ENCODE data around the gene MPPED2. TPM values are rescaled to one million over a fixed set of nuclear protein-coding genes. Genes with fewer than 3 reads are reported as not detected.

Gene MPPED2
- total RNA-seq, 1 experiment from 2014 or later = 4.7 TPM

DNA sequence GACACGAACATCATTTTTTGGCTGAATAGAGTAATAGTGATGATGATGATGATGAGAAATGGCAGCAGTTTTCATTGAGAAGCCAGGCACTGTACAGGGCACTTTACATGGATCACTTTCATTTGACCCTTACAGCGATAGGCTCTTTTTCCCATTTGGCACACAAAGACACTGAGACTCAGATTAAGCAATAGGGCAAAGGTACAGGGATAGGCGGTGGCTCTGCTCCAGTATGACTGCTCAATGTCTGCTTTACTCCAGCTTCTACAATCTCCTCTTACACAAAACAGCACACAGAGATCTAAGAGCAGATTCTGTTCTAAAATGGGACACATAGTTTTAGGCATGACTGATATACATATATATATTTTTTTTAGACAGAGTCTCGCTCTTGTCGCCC is 40.6 kb downstream of the MPPED2 start:
- Mint-ChIP-seq H3K4me3 (0 out of 5 replicates have a peak overlapping the region, but pooled peaks of 1 of the 2 experiments have one; percentile 13), H3K9me3 (no peaks in the 10 kb centered on the region), H3K36me3 (ENCODE audit: insufficient read depth in 1 of 3, low read depth in 3 of 3) (peaks cover 0 to 3% (median 0%) of the 10 kb centered on the region in 3 experiments; a peak in 1 of 7 replicates), H3K27me3 (ENCODE audit: low read depth) (peaks cover 60% of the 10 kb centered on the region), H3K4me1 (peaks cover 52 to 59% of the 10 kb centered on the region in 2 experiments), H3K27ac (no peak overlapping the region)
- no peaks in the 10 kb centered on the region for H4K20me1 ChIP-seq (ENCODE audit: control insufficient read depth, insufficient read depth, insufficient read length)
- no peaks in the 10 kb centered on the region for H3K79me2 ChIP-seq (ENCODE audit: insufficient read depth, low read length)
- H3K14ac ChIP-seq (ENCODE audit: insufficient read depth, low read length) = no peak overlapping the region
- H2AFZ ChIP-seq (ENCODE audit: low read length) = no peak overlapping the region
- WGBS (ENCODE audit: extremely low coverage, insufficient read length, low lambda C conversion rate) = no CpG with 5 or more reads among the region's 5 CpGs
- H3K4me2 ChIP-seq (ENCODE audit: insufficient read depth, insufficient read length, low read length) = no peak overlapping the region
- H4K91ac ChIP-seq (ENCODE audit: insufficient read length, low read depth, low read length) = no peak overlapping the region
- H2BK15ac ChIP-seq (ENCODE audit: low read depth, low read length) = 0 out of 2 replicates have a peak overlapping the region, but pooled peaks have one; percentile 49
- TF ChIP-seq, protein P1, sequence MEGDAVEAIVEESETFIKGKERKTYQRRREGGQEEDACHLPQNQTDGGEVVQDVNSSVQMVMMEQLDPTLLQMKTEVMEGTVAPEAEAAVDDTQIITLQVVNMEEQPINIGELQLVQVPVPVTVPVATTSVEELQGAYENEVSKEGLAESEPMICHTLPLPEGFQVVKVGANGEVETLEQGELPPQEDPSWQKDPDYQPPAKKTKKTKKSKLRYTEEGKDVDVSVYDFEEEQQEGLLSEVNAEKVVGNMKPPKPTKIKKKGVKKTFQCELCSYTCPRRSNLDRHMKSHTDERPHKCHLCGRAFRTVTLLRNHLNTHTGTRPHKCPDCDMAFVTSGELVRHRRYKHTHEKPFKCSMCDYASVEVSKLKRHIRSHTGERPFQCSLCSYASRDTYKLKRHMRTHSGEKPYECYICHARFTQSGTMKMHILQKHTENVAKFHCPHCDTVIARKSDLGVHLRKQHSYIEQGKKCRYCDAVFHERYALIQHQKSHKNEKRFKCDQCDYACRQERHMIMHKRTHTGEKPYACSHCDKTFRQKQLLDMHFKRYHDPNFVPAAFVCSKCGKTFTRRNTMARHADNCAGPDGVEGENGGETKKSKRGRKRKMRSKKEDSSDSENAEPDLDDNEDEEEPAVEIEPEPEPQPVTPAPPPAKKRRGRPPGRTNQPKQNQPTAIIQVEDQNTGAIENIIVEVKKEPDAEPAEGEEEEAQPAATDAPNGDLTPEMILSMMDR (conservative IDR thresholded peaks at IDR 0.05) = no peak
- no peak overlapping the region for H4K5ac ChIP-seq (ENCODE audit: insufficient read length, low read depth, low read length)
- no peaks in the 10 kb centered on the region for H3K9me3 ChIP-seq (ENCODE audit: control insufficient read depth, low read depth, low read length)
- no peak overlapping the region for H2BK120ac ChIP-seq (ENCODE audit: low read depth, low read length, poor library complexity, severe bottlenecking)
- no peak overlapping the region for H2BK20ac ChIP-seq (ENCODE audit: low read depth, low read length, poor library complexity, severe bottlenecking)
- no peak overlapping the region for H3K9ac ChIP-seq (ENCODE audit: extremely low read depth, insufficient read length, low read length)
- H3K56ac ChIP-seq (ENCODE audit: insufficient read length, low read depth, low read length) = no peak overlapping the region
- no peak overlapping the region for H4K8ac ChIP-seq (replicated peaks; ENCODE audit: insufficient read length, low read depth, low read length)
- peaks cover 28% of the 10 kb centered on the region for H3K4me1 ChIP-seq (ENCODE audit: insufficient read depth, low read length)
- no peak overlapping the region for H3K23ac ChIP-seq (ENCODE audit: insufficient read length, low read depth, low read length)
- no peaks in the 10 kb centered on the region for H3K79me1 ChIP-seq (ENCODE audit: insufficient read depth, low read depth, low read length, poor library complexity, severe bottlenecking)
- H3K23me2 ChIP-seq (ENCODE audit: insufficient read length, low read depth, low read length, poor library complexity, severe bottlenecking) = no peaks in the 10 kb centered on the region
- H2BK12ac ChIP-seq (ENCODE audit: insufficient read length, low read depth, low read length) = no peak overlapping the region
- H2BK5ac ChIP-seq (ENCODE audit: insufficient read length, low read length) = no peak overlapping the region
- H3K27me3 ChIP-seq (ENCODE audit: insufficient read depth, low read length) = no peaks in the 10 kb centered on the region; the same call in 1 of the 2 replicates
- H2AK5ac ChIP-seq (ENCODE audit: insufficient read length, low read length) = no peak overlapping the region
- no peak overlapping the region for H3K18ac ChIP-seq (ENCODE audit: insufficient read length, low read depth, low read length)
- no peak for DNase-seq
- no peak overlapping the region for H3K27ac ChIP-seq (ENCODE audit: insufficient read length, low read depth, low read length)
- H3T11ph ChIP-seq (ENCODE audit: low read length) = no peak overlapping the region
- H3K4ac ChIP-seq (ENCODE audit: low read depth, low read length) = no peak overlapping the region

All from H9 (cell line).